Activated T-cell treated with anti-CD3 and anti-CD28 coated beads, Interleukin-2, amount 50 U/mL, for 24 hours (primary cell): ENCODE data around the gene CSRP3.

Experiments
- DNase-seq: peaks from one replicate; pipeline ENCODE4 v3.0.0-alpha.2; 2020
- H3K27ac Mint-ChIP-seq: 2 replicates; pipeline ENCODE4 v1.8.0; 2020; ENCODE audit warnings: mild to moderate bottlenecking, mixed read lengths
- H3K27me3 Mint-ChIP-seq: 2 replicates; pipeline ENCODE4 v1.8.0; 2020; ENCODE audit warnings: mixed read lengths
- H3K36me3 Mint-ChIP-seq: 2 replicates; pipeline ENCODE4 v1.8.0; 2020; ENCODE audit warnings: low read depth, mixed read lengths
- H3K4me1 Mint-ChIP-seq: 2 replicates; pipeline ENCODE4 v1.8.0; 2020; ENCODE audit warnings: low read depth, mixed read lengths
- H3K4me3 Mint-ChIP-seq: 2 replicates; pipeline ENCODE4 v1.8.0; 2020; ENCODE audit warnings: mild to moderate bottlenecking, moderate library complexity, mixed read lengths
- H3K9me3 Mint-ChIP-seq: 2 replicates; pipeline ENCODE4 v1.8.0; 2020; ENCODE audit warnings: mixed read lengths

CSRP3 gene

GRCh38 chr11:19201737-19202605, at the start of gene CSRP3:
Gene CSRP3 (minus strand): TSS chr11:19201983. CDS start chr11:19192448, 9,535 bp downstream.
- no peaks in the 10 kb centered on the region for H3K9me3 Mint-ChIP-seq
- DNase-seq, result no peak
- H3K27me3 Mint-ChIP-seq, result peaks cover 6% of the 10 kb centered on the region
- H3K27ac Mint-ChIP-seq, result no peak within 1 kb of the TSS
- H3K36me3 Mint-ChIP-seq, result no peaks in the 10 kb centered on the region
- no peaks in the 10 kb centered on the region for H3K4me1 Mint-ChIP-seq
- no peak within 1 kb of the TSS for H3K4me3 Mint-ChIP-seq

GRCh38 chr11:19251577-19251976, 49.8 kb upstream of the CSRP3 start:
- Mint-ChIP-seq H3K4me3 (no peak overlapping the region), H3K9me3 (no peaks in the 10 kb centered on the region), H3K27ac (no peak overlapping the region), H3K36me3 (no peaks in the 10 kb centered on the region), H3K27me3 (peaks cover 47% of the 10 kb centered on the region), H3K4me1 (no peaks in the 10 kb centered on the region)
- no peak for DNase-seq

DNA sequence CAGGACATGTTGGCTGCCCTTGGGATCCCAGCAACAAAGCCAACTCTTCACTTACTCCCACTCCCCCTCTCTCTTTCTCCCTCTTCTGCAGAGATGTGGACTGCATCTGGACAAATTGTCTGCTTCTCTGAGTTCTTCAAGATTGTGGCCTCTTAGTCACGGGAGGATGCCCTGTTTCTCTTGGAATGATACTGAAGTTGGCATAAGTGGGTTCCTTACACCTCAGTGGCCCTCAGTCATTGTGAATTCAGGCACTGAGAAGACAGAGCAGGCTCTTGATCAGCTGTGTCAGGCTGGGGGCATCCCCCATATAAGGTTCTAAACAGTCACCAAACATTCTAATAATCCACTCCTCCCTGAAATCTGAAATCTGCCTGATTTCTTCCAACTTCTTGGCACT, 45.0 kb upstream of the CSRP3 start:
- H3K27ac Mint-ChIP-seq, result no peak overlapping the region
- H3K4me1 Mint-ChIP-seq, result peaks cover 6% of the 10 kb centered on the region
- H3K4me3 Mint-ChIP-seq, result no peak overlapping the region
- H3K36me3 Mint-ChIP-seq, result no peaks in the 10 kb centered on the region
- peaks cover 78% of the 10 kb centered on the region for H3K27me3 Mint-ChIP-seq
- H3K9me3 Mint-ChIP-seq, result no peaks in the 10 kb centered on the region
- DNase-seq, result no peak

DNA sequence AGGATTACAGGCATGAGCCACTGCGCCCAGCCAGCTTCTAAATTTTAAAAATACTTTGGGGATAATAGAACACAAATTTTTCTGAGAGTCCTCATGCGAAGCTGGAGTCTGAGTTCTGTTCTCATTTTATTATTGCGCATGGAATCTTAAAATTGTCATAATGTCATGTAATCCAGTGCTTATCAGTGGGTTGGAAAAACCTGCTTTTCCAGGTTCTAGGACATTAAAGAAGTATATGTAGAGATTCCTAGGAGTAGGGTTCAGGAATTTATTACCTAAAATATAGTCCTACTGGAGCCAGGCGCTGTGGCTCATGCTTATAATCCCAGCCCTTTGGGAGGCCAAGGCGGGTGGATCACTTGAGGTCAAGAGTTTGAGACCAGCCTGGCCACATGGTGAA, 43.6 kb upstream of the CSRP3 start:
- Mint-ChIP-seq H3K27ac (no peak overlapping the region), H3K4me1 (peaks cover 6% of the 10 kb centered on the region), H3K4me3 (no peak overlapping the region), H3K27me3 (peaks cover 76% of the 10 kb centered on the region), H3K9me3 (no peaks in the 10 kb centered on the region), H3K36me3 (peaks cover 5% of the 10 kb centered on the region)
- no peak for DNase-seq

- Mint-ChIP-seq H3K27me3 (peaks cover 74% of the 10 kb centered on the region), H3K27ac (no peak overlapping the region), H3K4me3 (no peak overlapping the region), H3K4me1 (peaks cover 9% of the 10 kb centered on the region), H3K36me3 (peaks cover 9% of the 10 kb centered on the region), H3K9me3 (no peaks in the 10 kb centered on the region)
- DNase-seq, result no peak
Observed at GRCh38 chr11:19244621-19245020, 42.8 kb upstream of the CSRP3 start.

DNA sequence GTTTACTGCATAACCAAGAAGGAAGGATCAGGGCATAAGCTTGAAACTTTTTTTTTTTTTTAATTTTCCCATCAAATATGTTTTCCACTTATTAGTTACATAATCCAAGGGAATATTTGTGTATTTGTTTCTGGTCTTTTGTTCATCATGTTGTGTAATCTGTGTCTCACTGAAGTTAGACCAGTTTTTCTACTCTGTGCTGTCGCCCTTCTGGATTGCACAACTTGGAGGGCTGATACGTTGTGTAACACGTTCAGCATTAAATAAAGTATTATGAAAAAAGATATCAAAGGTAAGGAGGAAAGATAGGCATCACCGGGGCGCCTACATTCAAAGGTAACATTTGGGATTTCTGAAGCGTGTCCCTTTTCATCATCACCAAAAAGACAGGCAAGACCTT, 42.3 kb upstream of the CSRP3 start:
- peaks cover 73% of the 10 kb centered on the region for H3K27me3 Mint-ChIP-seq
- peaks cover 12% of the 10 kb centered on the region for H3K36me3 Mint-ChIP-seq
- H3K27ac Mint-ChIP-seq, result no peak overlapping the region
- DNase-seq, result no peak
- H3K4me1 Mint-ChIP-seq, result peaks cover 12% of the 10 kb centered on the region
- no peak overlapping the region for H3K4me3 Mint-ChIP-seq
- no peaks in the 10 kb centered on the region for H3K9me3 Mint-ChIP-seq

GRCh38 chr11:19243613-19244012, 41.8 kb upstream of the CSRP3 start:
- DNase-seq, result no peak
- no peaks in the 10 kb centered on the region for H3K9me3 Mint-ChIP-seq
- H3K27ac Mint-ChIP-seq, result no peak overlapping the region
- H3K4me1 Mint-ChIP-seq, result peaks cover 12% of the 10 kb centered on the region
- H3K4me3 Mint-ChIP-seq, result no peak overlapping the region
- H3K27me3 Mint-ChIP-seq, result peaks cover 73% of the 10 kb centered on the region
- H3K36me3 Mint-ChIP-seq, result peaks cover 16% of the 10 kb centered on the region

- peaks cover 72% of the 10 kb centered on the region for H3K27me3 Mint-ChIP-seq
- H3K4me1 Mint-ChIP-seq, result peaks cover 12% of the 10 kb centered on the region
- H3K4me3 Mint-ChIP-seq, result no peak overlapping the region
- DNase-seq, result no peak
- H3K9me3 Mint-ChIP-seq, result no peaks in the 10 kb centered on the region
- H3K36me3 Mint-ChIP-seq, result peaks cover 19% of the 10 kb centered on the region
- no peak overlapping the region for H3K27ac Mint-ChIP-seq
Observed at GRCh38 chr11:19243143-19243542, 41.4 kb upstream of the CSRP3 start.

DNA sequence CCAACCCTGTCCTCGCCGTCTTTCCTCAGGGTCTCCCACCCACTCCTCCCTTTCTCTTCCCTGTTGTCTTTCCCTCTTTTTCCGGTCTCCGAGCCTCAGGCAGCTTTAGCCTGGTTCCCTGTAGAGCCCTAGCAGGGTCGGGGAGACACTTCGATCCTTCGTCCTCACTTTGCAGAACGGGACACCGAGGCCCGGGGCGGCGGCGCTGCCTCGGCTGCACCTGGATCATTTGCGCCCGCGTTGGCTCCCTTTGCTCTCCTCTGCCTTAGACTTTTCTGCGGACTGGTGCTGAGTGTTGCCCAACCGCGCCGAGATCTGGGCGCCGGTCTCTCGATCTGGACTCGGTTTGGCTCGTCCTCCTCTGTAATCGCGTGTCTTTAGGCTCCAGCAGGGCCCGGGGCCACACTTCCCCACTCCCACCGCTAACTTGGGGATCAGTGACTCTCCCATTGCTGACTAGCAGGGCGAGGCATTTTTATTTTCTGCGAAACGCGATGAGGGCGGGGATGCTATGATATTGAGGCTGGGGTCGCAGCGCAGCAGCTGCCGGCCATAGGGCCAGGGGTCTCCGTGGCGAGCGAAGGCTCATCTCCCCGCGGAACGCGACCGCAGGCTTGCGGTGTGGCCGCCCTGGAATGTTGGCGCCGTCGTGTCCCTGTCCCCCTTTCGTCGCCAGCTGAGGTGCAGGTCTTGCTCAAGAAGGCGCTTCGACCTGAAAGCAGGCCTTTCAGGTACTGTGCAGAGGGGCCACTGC, 40.6 kb upstream of the CSRP3 start:
- Mint-ChIP-seq H3K27ac (peak overlapping the region; percentile 72), H3K36me3 (peaks cover 26% of the 10 kb centered on the region), H3K4me1 (peaks cover 12% of the 10 kb centered on the region), H3K27me3 (peaks cover 67% of the 10 kb centered on the region), H3K9me3 (no peaks in the 10 kb centered on the region), H3K4me3 (peak overlapping the region; percentile 84)
- no peak for DNase-seq

GRCh38 chr11:19241260-19242178, 39.7 kb upstream of the CSRP3 start:
- peaks cover 12% of the 10 kb centered on the region for H3K4me1 Mint-ChIP-seq
- H3K27me3 Mint-ChIP-seq, result peaks cover 59% of the 10 kb centered on the region
- H3K27ac Mint-ChIP-seq, result peak overlapping the region; percentile 72
- H3K9me3 Mint-ChIP-seq, result no peaks in the 10 kb centered on the region
- DNase-seq, result peak; percentile 42
- peak overlapping the region; percentile 88 for H3K4me3 Mint-ChIP-seq
- peaks cover 34% of the 10 kb centered on the region for H3K36me3 Mint-ChIP-seq

GRCh38 chr11:19240420-19241259, 38.9 kb upstream of the CSRP3 start, which contains the start of gene E2F8:
Gene E2F8 (minus strand): TSS chr11:19240945. CDS start chr11:19240121, 824 bp downstream.
- Mint-ChIP-seq H3K27me3 (peaks cover 53% of the 10 kb centered on the region), H3K9me3 (no peaks in the 10 kb centered on the region), H3K27ac (peak within 1 kb of the TSS; percentile 79), H3K4me3 (peak within 1 kb of the TSS; percentile 88), H3K36me3 (peaks cover 42% of the 10 kb centered on the region), H3K4me1 (peaks cover 12% of the 10 kb centered on the region)
- peak; percentile 88 for DNase-seq

DNA sequence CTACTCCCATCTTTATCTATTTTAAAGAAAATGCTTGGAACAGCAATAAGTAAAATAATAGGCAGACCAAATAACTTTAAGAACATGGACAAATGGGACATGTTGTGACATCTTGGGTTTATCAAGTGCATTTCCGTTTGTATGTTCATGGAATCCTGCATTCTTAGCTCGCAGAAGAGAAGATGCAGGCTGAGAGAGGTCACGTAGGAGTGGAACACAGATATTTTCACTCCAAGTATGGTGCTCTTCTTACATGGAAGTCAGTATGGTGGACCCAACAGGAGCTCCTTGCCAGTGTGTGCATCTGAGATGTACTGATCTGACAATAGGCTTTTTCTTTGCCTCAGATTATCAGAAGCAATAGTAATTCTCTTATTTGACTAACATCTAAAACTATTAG, 37.3 kb upstream of the CSRP3 start:
- Mint-ChIP-seq H3K27me3 (peaks cover 42% of the 10 kb centered on the region), H3K27ac (no peak overlapping the region), H3K4me3 (peak overlapping the region; percentile 59), H3K4me1 (peaks cover 12% of the 10 kb centered on the region), H3K36me3 (peaks cover 56% of the 10 kb centered on the region), H3K9me3 (no peaks in the 10 kb centered on the region)
- DNase-seq, result no peak

GRCh38 chr11:19237813-19238212, 36.0 kb upstream of the CSRP3 start:
- Mint-ChIP-seq H3K4me1 (peaks cover 16% of the 10 kb centered on the region), H3K9me3 (no peaks in the 10 kb centered on the region), H3K27ac (no peak overlapping the region), H3K4me3 (no peak overlapping the region), H3K36me3 (peaks cover 63% of the 10 kb centered on the region), H3K27me3 (peaks cover 30% of the 10 kb centered on the region)
- DNase-seq, result no peak
